ENCODE results near the gene ATG7. TPM values are rescaled to one million over a fixed set of nuclear protein-coding genes. Genes with fewer than 3 reads are reported as not detected.
A peak's percentile ranks its signal among the peaks of the same experiment; 100 is the strongest.

ATG7 gene
- total RNA-seq, 1 experiment from 2014 or later: 29.3 TPM

DNA sequence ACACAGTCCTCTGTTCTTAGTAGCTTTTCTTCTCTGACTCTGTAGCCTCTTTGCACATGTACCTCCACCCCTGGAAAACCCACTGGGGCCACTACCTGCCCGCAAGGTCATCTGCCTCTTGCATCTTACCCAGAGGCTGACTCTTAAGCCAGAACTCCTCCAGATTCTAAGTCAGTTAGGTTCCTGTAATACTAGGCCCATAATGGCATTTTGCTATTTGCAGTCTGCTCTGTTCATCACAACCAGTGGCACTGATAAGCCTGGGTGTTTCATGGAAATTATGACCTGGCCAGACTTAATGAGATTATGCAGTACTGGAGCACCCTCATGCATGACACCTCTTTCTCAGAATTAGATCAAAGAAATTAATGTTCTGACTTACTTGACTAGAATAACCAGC lies 31.7 kb upstream of the ATG7 start:
- ChIA-PET RAD21 (ENCODE audit: low non-redundant PET in 1 of 2, low total read pairs in 2 of 2, uncharacterized antibody in 2 of 2, unreplicated experiment in 2 of 2) (no interaction called here), CTCF (no interaction called here), POLR2A (no interaction called here)
- H3K79me2 ChIP-seq (ENCODE audit: insufficient read depth, low read length): peaks cover 7% of the 10 kb centered on the region; the same call in 1 of the 2 replicates
- ATAC-seq: no peak
- H3K4me3 ChIP-seq (replicated peaks in 1 of 2; ENCODE audit: low read depth in 1 of 2, low read length in 2 of 2): no peak overlapping the region
- no peaks in the 10 kb centered on the region for H3K27me3 ChIP-seq (ENCODE audit: insufficient read depth, low read length)
- peak overlapping the region; percentile 66; the same call in 1 of the 2 replicates for H3K4me2 ChIP-seq (ENCODE audit: low read length)
- H3K9me3 ChIP-seq (ENCODE audit: control insufficient read depth in 1 of 2, insufficient read depth in 1 of 2, low read depth in 1 of 2, low read length in 2 of 2): no peaks in the 10 kb centered on the region
- intact Hi-C loops (cut with micrococcal nuclease): no loop called here
- no peak overlapping the region for H3K9ac ChIP-seq (ENCODE audit: low read length)
- TF ChIP-seq ZNF274 (IDR thresholded peaks at IDR 0.05; ENCODE audit: low read depth, low read length) (no peak), CEBPB (IDR thresholded peaks at IDR 0.05; ENCODE audit: low read depth) (no peak), YY1 (IDR thresholded peaks at IDR 0.05; ENCODE audit: extremely low read depth, insufficient replicate concordance, low read depth, low read length) (no peak), POLR2A (IDR thresholded peaks at IDR 0.05; ENCODE audit: borderline replicate concordance, extremely low read depth, insufficient read depth, insufficient read length) (no peak), SP1 (IDR thresholded peaks at IDR 0.05; ENCODE audit: low read depth) (no peak), CBX3 (IDR thresholded peaks at IDR 0.05; ENCODE audit: low read depth) (no peak), MAX (IDR thresholded peaks at IDR 0.05) (no peak), ZFX (IDR thresholded peaks at IDR 0.05) (no peak), RAD21 (IDR thresholded peaks at IDR 0.05; ENCODE audit: low read depth) (no peak), EZH2phosphoT487 (IDR thresholded peaks at IDR 0.05; ENCODE audit: borderline replicate concordance) (no peak), JUND (IDR thresholded peaks at IDR 0.05) (no peak), SRF (IDR thresholded peaks at IDR 0.05; ENCODE audit: low read depth) (no peak), ELF1 (IDR thresholded peaks at IDR 0.05; ENCODE audit: borderline replicate concordance, low read depth) (no peak), FOSL1 (IDR thresholded peaks at IDR 0.05; ENCODE audit: low read depth) (no peak), CTCF (IDR thresholded peaks at IDR 0.05 in 2 of 3, conservative IDR thresholded peaks at IDR 0.05 in 1 of 3; ENCODE audit: borderline replicate concordance in 1 of 3, insufficient read depth in 1 of 3, low read depth in 2 of 3, low read length in 2 of 3) (no peak)
- TF ChIP-seq, protein P1, sequence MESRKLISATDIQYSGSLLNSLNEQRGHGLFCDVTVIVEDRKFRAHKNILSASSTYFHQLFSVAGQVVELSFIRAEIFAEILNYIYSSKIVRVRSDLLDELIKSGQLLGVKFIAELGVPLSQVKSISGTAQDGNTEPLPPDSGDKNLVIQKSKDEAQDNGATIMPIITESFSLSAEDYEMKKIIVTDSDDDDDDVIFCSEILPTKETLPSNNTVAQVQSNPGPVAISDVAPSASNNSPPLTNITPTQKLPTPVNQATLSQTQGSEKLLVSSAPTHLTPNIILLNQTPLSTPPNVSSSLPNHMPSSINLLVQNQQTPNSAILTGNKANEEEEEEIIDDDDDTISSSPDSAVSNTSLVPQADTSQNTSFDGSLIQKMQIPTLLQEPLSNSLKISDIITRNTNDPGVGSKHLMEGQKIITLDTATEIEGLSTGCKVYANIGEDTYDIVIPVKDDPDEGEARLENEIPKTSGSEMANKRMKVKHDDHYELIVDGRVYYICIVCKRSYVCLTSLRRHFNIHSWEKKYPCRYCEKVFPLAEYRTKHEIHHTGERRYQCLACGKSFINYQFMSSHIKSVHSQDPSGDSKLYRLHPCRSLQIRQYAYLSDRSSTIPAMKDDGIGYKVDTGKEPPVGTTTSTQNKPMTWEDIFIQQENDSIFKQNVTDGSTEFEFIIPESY (IDR thresholded peaks at IDR 0.05; ENCODE audit: extremely low read depth, insufficient replicate concordance, low read length): no peak
- peaks cover 3 to 51% of the 10 kb centered on the region in 2 experiments for H3K4me1 ChIP-seq (ENCODE audit: control insufficient read depth in 1 of 2, insufficient read depth in 2 of 2, low read length in 2 of 2)
- BruUV-seq (replicated peaks): no TSS peak
- H3K36me3 ChIP-seq (ENCODE audit: control insufficient read depth in 1 of 2, insufficient read depth in 2 of 2, low read length in 2 of 2): no peaks in the 10 kb centered on the region
- no peak for DNase-seq (ENCODE audit: low read depth, low spot score)
- H4K20me1 ChIP-seq (ENCODE audit: insufficient read depth): no peaks in the 10 kb centered on the region
- no peak overlapping the region for H2AFZ ChIP-seq (ENCODE audit: low read depth, low read length, poor library complexity, severe bottlenecking)
- H3K9me2 ChIP-seq (ENCODE audit: insufficient read depth): no peaks in the 10 kb centered on the region
- no peak overlapping the region for H3K27ac ChIP-seq (ENCODE audit: low read depth, low read length)

Measured in HCT116 (cell line).